Body of pancreas (tissue), 4 donors: ENCODE data around the gene TUBGCP6. TPM values are rescaled to one million over a fixed set of nuclear protein-coding genes. Genes with fewer than 3 reads are reported as not detected.

Experiments
- ATAC-seq: fragments of 150-250 bp; one replicate; pipeline ENCODE4 v1.9.1; 2016
- DNase-seq, 4 donors: peaks; one replicate each; pipeline ENCODE4 v3.0.0-alpha.2; 2019
- H3K27ac ChIP-seq, 4 donors: fragments of 200-600 bp; sonication (generic); 1 replicate in 3 of 4; 2 replicates in 1 of 4; pipeline versions ENCODE4 v1.5.1 to v1.6.1; 2016 to 2019; ENCODE audit warnings: mild to moderate bottlenecking in 1 of 4, mixed read lengths in 1 of 4, moderate library complexity in 1 of 4
- H3K27me3 ChIP-seq, 2 donors: fragments of 200-600 bp; sonication (generic); one replicate each; pipeline ENCODE4 v1.6.0; 2016; ENCODE audit warnings: mild to moderate bottlenecking in 1 of 2
- H3K36me3 ChIP-seq, 2 donors: fragments of 200-600 bp; sonication (generic); replicated peaks in 1 of 2; 2 replicates each; pipeline ENCODE4 v1.5.1; 2016; ENCODE audit warnings: low read depth in 2 of 2; ENCODE audit not compliant: insufficient read depth in 1 of 2
- H3K4me1 ChIP-seq: fragments of 200-600 bp; sonication (generic); one replicate; pipeline ENCODE4 v1.6.0; 2016
- H3K4me3 ChIP-seq, 2 donors: fragments of 200-600 bp; sonication (generic); 1 replicate in 1 of 2; 2 replicates in 1 of 2; pipeline ENCODE4 v1.5.1; 2016 to 2019
- H3K9me3 ChIP-seq, 3 donors: fragments of 200-600 bp; sonication (generic); 1 replicate in 2 of 3; 2 replicates in 1 of 3; pipeline ENCODE4 v1.5.1; 2016
- POLR2A ChIP-seq, 3 donors: fragments of 450-650 bp; IDR thresholded peaks; one replicate each; pipeline ENCODE4 v1.6.1; 2016; ENCODE audit warnings: antibody characterized with exemption in 3 of 3, mild to moderate bottlenecking in 2 of 3
- WGBS, 2 donors: methylation state at CpG; one replicate each; pipeline ENCODE4 v1.1.5; 2017; 5-methylcytosine and 5-hydroxymethylcytosine counted together
- intact Hi-C: fragments of 100-400 bp; cut with DNase I; formaldehyde crosslinking; loops from one replicate; pipeline ENCODE4 v1.15.1; 2023
- total RNA-seq, 2 donors: library from RNA; depleted of rRNA; stranded (reverse); fragments of >200 nt; gene quantifications; one replicate each; pipeline ENCODE4 v1.1.0, GENCODE V29; 2016
- TF ChIP-seq, protein P1 (sequence below), 7 experiments: fragments of 450-650 bp in 4 of 7; fragments of 200-600 bp in 3 of 7; sonication (generic) in 3 of 7; IDR thresholded peaks; one replicate each; pipeline ENCODE4 v1.5.1; 2016 to 2019; ENCODE audit warnings: antibody characterized with exemption in 7 of 7

The TUBGCP6 gene
- total RNA-seq, 2 donors from 2014 or later: 61.2 to 121 TPM

GRCh38 chr22:50173983-50174355 lies 70.9 kb downstream of the TUBGCP6 start:
- no peak for TF ChIP-seq POLR2A (IDR thresholded peaks at IDR 0.05)
- TF ChIP-seq, protein P1, sequence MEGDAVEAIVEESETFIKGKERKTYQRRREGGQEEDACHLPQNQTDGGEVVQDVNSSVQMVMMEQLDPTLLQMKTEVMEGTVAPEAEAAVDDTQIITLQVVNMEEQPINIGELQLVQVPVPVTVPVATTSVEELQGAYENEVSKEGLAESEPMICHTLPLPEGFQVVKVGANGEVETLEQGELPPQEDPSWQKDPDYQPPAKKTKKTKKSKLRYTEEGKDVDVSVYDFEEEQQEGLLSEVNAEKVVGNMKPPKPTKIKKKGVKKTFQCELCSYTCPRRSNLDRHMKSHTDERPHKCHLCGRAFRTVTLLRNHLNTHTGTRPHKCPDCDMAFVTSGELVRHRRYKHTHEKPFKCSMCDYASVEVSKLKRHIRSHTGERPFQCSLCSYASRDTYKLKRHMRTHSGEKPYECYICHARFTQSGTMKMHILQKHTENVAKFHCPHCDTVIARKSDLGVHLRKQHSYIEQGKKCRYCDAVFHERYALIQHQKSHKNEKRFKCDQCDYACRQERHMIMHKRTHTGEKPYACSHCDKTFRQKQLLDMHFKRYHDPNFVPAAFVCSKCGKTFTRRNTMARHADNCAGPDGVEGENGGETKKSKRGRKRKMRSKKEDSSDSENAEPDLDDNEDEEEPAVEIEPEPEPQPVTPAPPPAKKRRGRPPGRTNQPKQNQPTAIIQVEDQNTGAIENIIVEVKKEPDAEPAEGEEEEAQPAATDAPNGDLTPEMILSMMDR (IDR thresholded peaks at IDR 0.05): no peak
- DNase-seq: no peak
- H3K4me3 ChIP-seq: no peak overlapping the region

DNA sequence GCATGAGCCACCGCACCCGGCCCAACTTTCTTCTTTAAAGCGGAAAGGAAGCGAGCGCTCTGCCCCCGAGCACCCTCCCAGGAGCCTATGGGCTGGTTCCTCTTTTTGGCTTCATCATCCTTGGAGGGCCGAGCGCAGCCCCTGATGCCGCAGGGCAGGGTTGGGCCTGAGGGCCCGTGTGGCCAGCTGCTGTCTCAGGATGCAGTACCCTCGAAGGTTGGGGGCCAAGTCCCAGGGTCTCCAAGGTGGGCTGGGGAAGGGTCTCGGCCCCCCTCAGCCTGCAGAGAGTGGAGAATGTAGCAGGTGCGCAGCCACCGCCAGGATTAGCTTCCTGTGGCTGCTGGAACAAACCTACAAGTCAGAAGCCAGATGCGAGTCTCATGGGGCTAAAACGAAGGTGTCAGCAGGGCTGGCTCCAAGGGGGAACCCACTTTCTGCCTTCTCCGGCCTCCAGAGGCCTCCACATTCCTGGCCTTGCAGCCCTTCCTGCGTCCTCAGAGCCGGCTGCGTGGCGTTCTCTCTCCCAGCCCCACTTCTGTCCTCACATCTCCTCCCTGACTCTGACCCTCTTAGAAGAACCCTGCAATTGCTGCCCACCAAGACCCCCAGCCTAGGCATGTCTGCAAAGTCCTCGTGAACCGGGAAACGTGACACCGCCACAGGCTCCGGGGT lies 71.4 kb downstream of the TUBGCP6 start:
- Histone ChIP-seq H3K9me3 (no peaks in the 10 kb centered on the region), H3K27ac (no peak overlapping the region), H3K4me3 (no peak overlapping the region), H3K36me3 (no peaks in the 10 kb centered on the region), H3K27me3 (peaks cover 0 to 7% of the 10 kb centered on the region in 2 donors), H3K4me1 (peaks cover 7% of the 10 kb centered on the region)
- WGBS, 2 donors: 82 to 92% methylated on average over 19 to 26 of the region's 26 CpGs
- intact Hi-C loops: no loop called here
- TF ChIP-seq POLR2A (IDR thresholded peaks at IDR 0.05): no peak
- TF ChIP-seq, protein P1 (IDR thresholded peaks at IDR 0.05): no peak
- ATAC-seq (no peak), DNase-seq (no peak)

More at GRCh38 chr22:50173983-50174355, 70.9 kb downstream of the TUBGCP6 start:
- Histone ChIP-seq H3K27ac (no peak overlapping the region), H3K36me3 (no peaks in the 10 kb centered on the region), H3K9me3 (no peaks in the 10 kb centered on the region), H3K4me1 (peaks cover 7% of the 10 kb centered on the region), H3K27me3 (peaks cover 0 to 5% of the 10 kb centered on the region in 2 donors)
- no peak for ATAC-seq
- intact Hi-C loops: no loop called here
- WGBS, 2 donors: 72 to 84% methylated on average over 3 to 6 of the region's 6 CpGs

DNA sequence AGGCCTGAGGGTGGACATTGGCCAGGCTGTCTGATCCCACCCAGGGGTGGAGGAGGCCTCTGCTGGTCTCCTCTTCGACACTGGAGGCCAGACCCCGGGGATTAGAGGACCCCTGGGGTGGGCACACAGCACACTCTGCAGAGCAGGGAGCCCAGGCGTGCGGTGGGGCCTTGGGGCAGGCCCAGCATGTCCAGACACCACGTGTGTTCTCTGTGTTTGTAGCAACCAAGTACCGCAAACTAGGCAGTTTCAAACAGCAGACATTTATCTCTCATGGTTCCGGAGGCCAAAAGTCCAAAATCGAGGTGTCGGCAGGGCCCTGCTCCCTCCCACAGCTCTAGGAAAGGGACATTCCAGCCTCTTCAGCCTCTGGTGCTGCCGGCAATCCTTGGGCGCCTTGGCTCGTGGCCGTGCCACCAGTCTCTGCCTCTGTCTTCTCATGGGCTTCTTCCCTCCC lies 72.8 kb downstream of the TUBGCP6 start:
- no peaks in the 10 kb centered on the region for H3K9me3 ChIP-seq
- H3K36me3 ChIP-seq: no peaks in the 10 kb centered on the region
- no peak overlapping the region for H3K27ac ChIP-seq
- TF ChIP-seq, protein P1 (IDR thresholded peaks at IDR 0.05): no peak
- no peak for TF ChIP-seq POLR2A (IDR thresholded peaks at IDR 0.05)
- DNase-seq (no peak), ATAC-seq (no peak)
- H3K4me3 ChIP-seq: no peak overlapping the region
- peaks cover 0 to 7% of the 10 kb centered on the region in 2 donors for H3K27me3 ChIP-seq
- H3K4me1 ChIP-seq: peaks cover 7% of the 10 kb centered on the region
- 73 to 84% methylated on average over 11 to 13 of the region's 13 CpGs for WGBS, 2 donors
- intact Hi-C loops: no loop called here

DNA sequence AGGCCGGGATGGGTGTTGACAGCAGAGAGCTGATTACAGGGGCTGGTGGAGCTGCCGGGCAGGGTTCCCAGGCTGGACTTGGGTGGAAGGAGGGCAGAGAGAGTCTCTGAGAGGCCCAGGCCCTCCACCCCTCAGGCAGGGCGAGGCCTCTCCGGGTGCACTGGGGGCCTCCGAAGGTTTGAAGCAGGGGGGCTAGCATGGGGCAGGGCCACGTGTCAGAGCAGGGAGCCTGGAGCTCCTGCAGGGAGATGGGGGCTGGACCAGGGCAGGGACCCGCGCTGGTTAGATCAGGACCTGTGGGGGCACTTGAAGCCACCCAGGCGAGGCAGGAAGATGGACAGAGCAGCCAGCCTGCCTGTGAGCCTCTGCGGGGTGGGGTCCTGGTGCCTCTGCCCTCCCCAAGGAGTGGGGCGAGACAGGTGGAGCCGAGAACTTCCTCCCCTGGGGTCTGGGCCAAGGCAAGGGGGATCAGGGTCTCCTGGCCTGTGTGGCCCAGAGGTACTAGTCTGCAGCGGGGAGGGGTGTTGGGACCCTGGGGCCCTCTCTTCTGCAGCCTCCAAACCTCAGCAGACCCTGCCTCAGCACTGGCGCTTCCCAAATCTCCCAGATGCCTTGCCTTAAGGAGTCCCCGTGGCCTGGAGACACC lies 73.4 kb downstream of the TUBGCP6 start:
- Histone ChIP-seq H3K9me3 (no peaks in the 10 kb centered on the region), H3K4me1 (peaks cover 7% of the 10 kb centered on the region), H3K27ac (no peak overlapping the region), H3K36me3 (no peaks in the 10 kb centered on the region), H3K27me3 (peaks cover 0 to 7% of the 10 kb centered on the region in 2 donors), H3K4me3 (no peak overlapping the region)
- no peak for DNase-seq
- no peak for TF ChIP-seq POLR2A (IDR thresholded peaks at IDR 0.05)
- TF ChIP-seq, protein P1 (IDR thresholded peaks at IDR 0.05): no peak
- intact Hi-C loops: no loop called here
- no peak for ATAC-seq
- 69 to 90% methylated on average over 4 to 15 of the region's 15 CpGs for WGBS, 2 donors
